Thyroid gland (tissue), 4 donors: ENCODE results near the gene LRMDA. TPM values are rescaled to one million over a fixed set of nuclear protein-coding genes. Genes with fewer than 3 reads are reported as not detected.

Source experiments
- DNase-seq, 2 donors: peaks; one replicate each; pipeline ENCODE4 v3.0.0-alpha.2; 2019
- H3K27ac ChIP-seq, 3 donors: fragments of 200-600 bp; sonication (generic); 1 replicate in 2 of 3; 2 replicates in 1 of 3; pipeline ENCODE4 v1.5.1; 2016 to 2019; ENCODE audit warnings: mild to moderate bottlenecking in 1 of 3, moderate library complexity in 1 of 3
- H3K27me3 ChIP-seq: fragments of 200-600 bp; sonication (generic); one replicate; pipeline ENCODE4 v1.5.1; 2019
- H3K36me3 ChIP-seq, 2 donors: fragments of 200-600 bp; sonication (generic); one replicate each; pipeline ENCODE4 v1.5.1; 2016 to 2019
- H3K4me1 ChIP-seq, 2 donors: fragments of 200-600 bp; sonication (generic); one replicate each; pipeline ENCODE4 v1.5.1; 2017 to 2019
- H3K4me3 ChIP-seq, 3 donors: fragments of 200-600 bp; sonication (generic); replicated peaks in 1 of 3; 1 replicate in 2 of 3; 2 replicates in 1 of 3; pipeline ENCODE4 v1.5.1; 2016; ENCODE audit warnings: mild to moderate bottlenecking in 1 of 3
- H3K9me3 ChIP-seq: fragments of 200-600 bp; sonication (generic); one replicate; pipeline ENCODE4 v1.5.1; 2017
- POLR2A ChIP-seq, 2 donors: fragments of 450-650 bp; IDR thresholded peaks; one replicate each; pipeline ENCODE4 v1.6.1; 2017; ENCODE audit warnings: antibody characterized with exemption in 2 of 2, mild to moderate bottlenecking in 2 of 2, moderate library complexity in 1 of 2
- WGBS, 2 donors: methylation state at CpG; one replicate each; pipeline ENCODE4 v1.1.5; 2017; 5-methylcytosine and 5-hydroxymethylcytosine counted together
- intact Hi-C: fragments of 100-400 bp; cut with DNase I; formaldehyde crosslinking; loops from one replicate; pipeline ENCODE4 v1.15.1; 2023
- total RNA-seq, 4 donors: library from RNA; depleted of rRNA; stranded (reverse); fragments of >200 nt; gene quantifications; one replicate each; pipeline ENCODE4 v1.2.3, GENCODE V29; 2016
- TF ChIP-seq, protein P1 (sequence below), 6 experiments: fragments of 200-600 bp in 3 of 6; fragments of 450-650 bp in 3 of 6; sonication (generic) in 3 of 6; IDR thresholded peaks; one replicate each; pipeline ENCODE4 v1.5.1; 2016 to 2019; ENCODE audit warnings: antibody characterized with exemption in 6 of 6, mild to moderate bottlenecking in 2 of 6, inconsistent platforms in 1 of 6, moderate library complexity in 1 of 6

The LRMDA gene
- total RNA-seq, 4 donors from 2014 or later, result 16.5 to 31.7 (median 23.2) TPM

DNA sequence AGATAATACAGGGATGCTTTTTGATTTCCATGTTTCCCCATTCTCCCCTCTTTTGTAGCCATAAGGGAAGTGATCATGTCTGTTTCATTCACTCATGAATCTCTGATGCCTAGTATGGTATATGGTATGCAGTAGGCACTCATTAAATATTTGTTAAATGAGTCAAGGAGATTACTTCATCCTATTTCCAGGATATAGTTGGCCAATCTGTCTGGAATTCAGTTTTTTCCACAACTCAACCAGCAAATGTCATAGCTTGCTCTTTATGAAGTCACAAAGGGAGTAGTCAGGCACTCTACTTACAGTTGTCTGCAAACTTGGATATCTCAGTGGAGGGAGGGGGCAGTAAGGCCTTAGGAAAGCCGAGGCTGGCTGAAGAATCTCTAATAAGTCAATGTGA, 853.6 kb downstream of the LRMDA start:
- Histone ChIP-seq H3K4me3 (no peak overlapping the region), H3K27ac (no peak overlapping the region), H3K27me3 (no peaks in the 10 kb centered on the region), H3K9me3 (no peaks in the 10 kb centered on the region), H3K36me3 (no peaks in the 10 kb centered on the region), H3K4me1 (no peaks in the 10 kb centered on the region)
- intact Hi-C loops, result no loop called here
- DNase-seq, result no peak
- TF ChIP-seq POLR2A (IDR thresholded peaks at IDR 0.05), result no peak
- 84 to 90% methylated on average over 1 of the region's 1 CpG for WGBS, 2 donors

DNA sequence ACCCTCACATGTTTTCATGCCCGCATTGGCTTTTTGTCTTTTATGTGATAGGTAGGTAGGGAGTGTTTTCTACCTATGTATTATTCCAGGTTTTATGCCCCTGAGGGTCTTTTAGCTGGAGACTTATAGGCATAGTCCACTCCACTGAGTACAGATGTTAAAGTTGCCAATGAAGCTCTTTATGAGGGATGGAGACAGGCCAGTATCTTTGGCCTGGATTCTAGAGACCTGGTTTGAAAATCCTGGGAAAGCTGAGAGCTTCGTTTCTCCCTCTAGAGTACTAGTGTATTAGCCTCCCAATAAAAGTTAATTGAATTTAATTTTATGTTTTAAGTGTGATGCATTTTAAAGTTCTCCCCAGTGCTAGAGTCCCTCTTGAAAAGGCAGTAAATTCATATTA, 854.1 kb downstream of the LRMDA start:
- no peaks in the 10 kb centered on the region for H3K36me3 ChIP-seq
- H3K9me3 ChIP-seq, result no peaks in the 10 kb centered on the region
- no peak overlapping the region for H3K4me3 ChIP-seq
- no peaks in the 10 kb centered on the region for H3K4me1 ChIP-seq
- DNase-seq, result no peak
- intact Hi-C loops, result no loop called here
- TF ChIP-seq, protein P1, sequence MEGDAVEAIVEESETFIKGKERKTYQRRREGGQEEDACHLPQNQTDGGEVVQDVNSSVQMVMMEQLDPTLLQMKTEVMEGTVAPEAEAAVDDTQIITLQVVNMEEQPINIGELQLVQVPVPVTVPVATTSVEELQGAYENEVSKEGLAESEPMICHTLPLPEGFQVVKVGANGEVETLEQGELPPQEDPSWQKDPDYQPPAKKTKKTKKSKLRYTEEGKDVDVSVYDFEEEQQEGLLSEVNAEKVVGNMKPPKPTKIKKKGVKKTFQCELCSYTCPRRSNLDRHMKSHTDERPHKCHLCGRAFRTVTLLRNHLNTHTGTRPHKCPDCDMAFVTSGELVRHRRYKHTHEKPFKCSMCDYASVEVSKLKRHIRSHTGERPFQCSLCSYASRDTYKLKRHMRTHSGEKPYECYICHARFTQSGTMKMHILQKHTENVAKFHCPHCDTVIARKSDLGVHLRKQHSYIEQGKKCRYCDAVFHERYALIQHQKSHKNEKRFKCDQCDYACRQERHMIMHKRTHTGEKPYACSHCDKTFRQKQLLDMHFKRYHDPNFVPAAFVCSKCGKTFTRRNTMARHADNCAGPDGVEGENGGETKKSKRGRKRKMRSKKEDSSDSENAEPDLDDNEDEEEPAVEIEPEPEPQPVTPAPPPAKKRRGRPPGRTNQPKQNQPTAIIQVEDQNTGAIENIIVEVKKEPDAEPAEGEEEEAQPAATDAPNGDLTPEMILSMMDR (IDR thresholded peaks at IDR 0.05), result no peak
- TF ChIP-seq POLR2A (IDR thresholded peaks at IDR 0.05), result no peak
- H3K27me3 ChIP-seq, result no peaks in the 10 kb centered on the region
- H3K27ac ChIP-seq, result no peak overlapping the region
- WGBS, 2 donors, result 92 to 95% methylated on average over 2 of the region's 2 CpGs

DNA sequence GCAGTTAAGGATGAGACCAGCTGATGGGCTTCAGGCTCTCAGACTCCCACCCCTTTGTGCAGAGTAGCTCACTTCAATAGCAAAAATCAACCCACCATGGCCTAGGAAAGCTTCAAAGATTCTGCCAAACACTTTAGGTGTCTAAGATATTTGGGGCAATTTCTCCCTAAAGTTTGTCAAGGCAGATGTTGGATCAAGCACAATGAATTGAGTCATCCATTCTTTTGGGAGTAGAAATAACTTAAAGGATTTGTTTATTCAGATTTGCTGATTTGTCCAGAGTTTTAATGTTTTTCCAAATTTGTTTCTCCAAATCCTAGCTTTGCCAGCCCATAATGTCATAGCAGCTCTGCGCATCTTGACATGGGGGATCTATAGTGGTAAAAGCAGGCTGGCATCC, 855.1 kb downstream of the LRMDA start:
- Histone ChIP-seq H3K9me3 (no peaks in the 10 kb centered on the region), H3K36me3 (no peaks in the 10 kb centered on the region), H3K4me1 (no peaks in the 10 kb centered on the region), H3K27me3 (no peaks in the 10 kb centered on the region), H3K4me3 (no peak overlapping the region), H3K27ac (no peak overlapping the region)
- DNase-seq, result no peak
- WGBS, 2 donors, result 57 to 61% methylated on average over 1 of the region's 1 CpG
- TF ChIP-seq, protein P1 (IDR thresholded peaks at IDR 0.05), result no peak
- TF ChIP-seq POLR2A (IDR thresholded peaks at IDR 0.05), result no peak
- intact Hi-C loops, result no loop called here

DNA sequence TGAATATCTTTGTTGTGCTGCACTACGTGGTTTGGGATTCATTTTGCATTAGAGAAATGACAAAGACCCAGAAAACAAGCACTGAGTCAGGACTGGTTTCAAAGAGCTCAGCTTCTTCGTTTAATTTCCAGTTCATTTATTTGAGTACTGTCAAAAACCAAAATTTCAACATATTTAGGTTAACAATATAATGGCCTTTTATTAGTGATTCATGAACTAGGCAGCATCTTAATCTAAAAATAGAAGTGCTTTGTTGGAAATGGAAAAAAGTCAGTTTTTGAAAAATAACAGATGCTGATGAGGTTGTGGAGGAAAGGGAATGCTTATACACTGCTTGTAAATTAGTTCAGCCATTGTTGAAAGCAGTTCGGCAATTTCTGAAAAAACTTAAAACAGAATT, 856.4 kb downstream of the LRMDA start:
- no peaks in the 10 kb centered on the region for H3K4me1 ChIP-seq
- DNase-seq, result no peak
- intact Hi-C loops, result no loop called here
- 81 to 87% methylated on average over 3 of the region's 3 CpGs for WGBS, 2 donors
- no peaks in the 10 kb centered on the region for H3K27me3 ChIP-seq
- no peaks in the 10 kb centered on the region for H3K9me3 ChIP-seq
- no peak for TF ChIP-seq POLR2A (IDR thresholded peaks at IDR 0.05)
- TF ChIP-seq, protein P1 (IDR thresholded peaks at IDR 0.05), result no peak
- H3K27ac ChIP-seq, result no peak overlapping the region
- H3K4me3 ChIP-seq, result no peak overlapping the region
- no peaks in the 10 kb centered on the region for H3K36me3 ChIP-seq

DNA sequence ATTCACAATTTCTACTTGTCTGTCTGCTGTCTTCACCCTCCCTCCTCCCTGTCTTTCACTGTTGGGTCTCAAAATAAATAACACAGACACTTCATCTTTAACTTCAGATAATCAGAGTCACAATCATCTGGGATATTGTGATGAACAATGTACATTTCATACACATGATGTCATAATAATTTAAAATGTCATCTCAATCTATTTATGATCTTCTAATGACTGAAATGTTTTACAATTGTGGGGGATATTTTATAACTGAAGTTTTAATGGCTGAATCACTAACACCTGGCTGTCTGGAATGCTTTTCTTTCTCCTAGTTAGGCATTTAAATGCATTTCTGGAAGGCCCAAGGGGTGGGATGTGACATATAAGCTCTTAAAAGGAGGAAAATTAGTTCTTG, 859.8 kb downstream of the LRMDA start:
- Histone ChIP-seq H3K9me3 (no peaks in the 10 kb centered on the region), H3K4me3 (no peak overlapping the region), H3K36me3 (no peaks in the 10 kb centered on the region), H3K27ac (no peak overlapping the region), H3K4me1 (no peaks in the 10 kb centered on the region), H3K27me3 (no peaks in the 10 kb centered on the region)
- intact Hi-C loops, result no loop called here
- no peak for DNase-seq
- no peak for TF ChIP-seq POLR2A (IDR thresholded peaks at IDR 0.05)
- TF ChIP-seq, protein P1 (IDR thresholded peaks at IDR 0.05), result no peak

DNA sequence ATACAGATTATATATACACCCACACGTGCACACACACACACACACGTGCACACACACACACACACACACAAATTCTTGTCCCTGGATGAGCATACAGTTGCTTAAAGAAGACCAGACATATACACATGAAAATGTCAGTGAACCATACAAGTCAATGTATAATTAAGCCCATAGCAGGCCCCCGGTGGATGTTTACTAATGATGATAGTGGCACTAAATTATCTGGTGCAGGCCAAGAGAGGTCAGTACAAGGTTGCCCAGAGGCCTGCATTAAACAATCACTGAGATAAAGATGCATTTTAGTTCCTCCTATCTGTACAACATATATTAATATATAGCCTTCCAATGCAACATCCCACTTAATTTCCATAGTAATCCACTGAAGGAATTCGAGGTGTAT, 860.5 kb downstream of the LRMDA start:
- WGBS, 2 donors, result 92 to 95% methylated on average over 4 of the region's 4 CpGs
- no peak for DNase-seq

More for the DNA sequence above, 860.5 kb downstream of the LRMDA start:
- no peak for TF ChIP-seq POLR2A (IDR thresholded peaks at IDR 0.05)
- TF ChIP-seq, protein P1 (IDR thresholded peaks at IDR 0.05), result no peak
- no peaks in the 10 kb centered on the region for H3K9me3 ChIP-seq
- H3K4me1 ChIP-seq, result peaks cover 0 to 3% of the 10 kb centered on the region in 2 donors
- H3K27ac ChIP-seq, result no peak overlapping the region
- no peak overlapping the region for H3K4me3 ChIP-seq
- intact Hi-C loops, result no loop called here
- no peaks in the 10 kb centered on the region for H3K36me3 ChIP-seq
- H3K27me3 ChIP-seq, result no peaks in the 10 kb centered on the region
